ENCODE data around the gene AGPAT4.

GRCh38 chr6:161228921-161229591, 44.8 kb downstream of the AGPAT4 start:
- TF ChIP-seq CTCF (IDR thresholded peaks at IDR 0.05) (no peak), POLR2A (IDR thresholded peaks at IDR 0.05) (no peak), EP300 (IDR thresholded peaks at IDR 0.05) (peak in 1 of 2 donors; percentile 10)
